Activated CD4-positive, alpha-beta T cell treated with anti-CD3 and anti-CD28 coated beads for 4 hours (primary cell): Measurements from ENCODE around the gene MYL12A.
"Not testable (repeated sequence)": the region's sequence is repeated elsewhere in the genome, so short reads cannot be mapped to it uniquely, and the experiment has no call there.

Source experiments
- DNase-seq, 2 donors: peaks; one replicate each; pipeline ENCODE4 v3.0.0-alpha.2; 2020

MYL12A gene

GRCh38 chr18:3256693-3257626 is 9.4 kb downstream of the MYL12A start:
- no peak for DNase-seq

- DNase-seq: no peak
Observed at GRCh38 chr18:3257627-3258120, 10.1 kb downstream of the MYL12A start.

- DNase-seq: no peak
Observed at GRCh38 chr18:3260995-3261372, 13.4 kb downstream of the MYL12A start.

GRCh38 chr18:3261373-3262233 is 14.0 kb downstream of the MYL12A start, which contains the start of gene MYL12B:
Gene MYL12B (plus strand): TSS chr18:3262133. CDS start chr18:3272899, 10,766 bp downstream.
- peak; percentile 64 to 75 for DNase-seq

GRCh38 chr18:3262234-3263131 is 14.9 kb downstream of the MYL12A start:
- DNase-seq: peak; percentile 16 to 33

- DNase-seq: no peak
Observed at GRCh38 chr18:3263132-3263700, 15.6 kb downstream of the MYL12A start.

- DNase-seq: peak; percentile 14 to 20
Observed at GRCh38 chr18:3264362-3264761, 16.8 kb downstream of the MYL12A start.

GRCh38 chr18:3265564-3266033 is 18.0 kb downstream of the MYL12A start:
- DNase-seq: no peak

- DNase-seq: no peak
Observed at GRCh38 chr18:3266062-3266608, 18.5 kb downstream of the MYL12A start.

- no peak for DNase-seq
Observed at GRCh38 chr18:3268306-3268705, 20.7 kb downstream of the MYL12A start.

- no peak for DNase-seq
Observed at GRCh38 chr18:3269241-3269913, 21.8 kb downstream of the MYL12A start.

GRCh38 chr18:3269914-3270299 is 22.3 kb downstream of the MYL12A start:
- no peak for DNase-seq

GRCh38 chr18:3273042-3273441 is 25.4 kb downstream of the MYL12A start:
- no peak for DNase-seq

GRCh38 chr18:3277643-3278213 is 30.1 kb downstream of the MYL12A start:
- not testable (repeated sequence) for DNase-seq

- no peak for DNase-seq
Observed at GRCh38 chr18:3279201-3280185, 31.9 kb downstream of the MYL12A start.

- DNase-seq: no peak
Observed at GRCh38 chr18:3281456-3282400, 34.1 kb downstream of the MYL12A start.

GRCh38 chr18:3283253-3283863 is 35.8 kb downstream of the MYL12A start:
- no peak for DNase-seq

GRCh38 chr18:3283908-3284307 is 36.3 kb downstream of the MYL12A start:
- no peak for DNase-seq
